IMR-90 (cell line): ENCODE data around the gene ASIC2.
"Not testable (repeated sequence)": the region's sequence is repeated elsewhere in the genome, so short reads cannot be mapped to it uniquely, and the experiment has no call there.

Experiments used
- BHLHE40 ChIP-seq: fragments of 150-350 bp; IDR thresholded peaks from 2 replicates; pipeline ENCODE4 v1.6.1; 2016; ENCODE audit warnings: mild to moderate bottlenecking, low read depth, low read length
- POLR2A ChIP-seq: IDR thresholded peaks from 2 replicates; pipeline ENCODE4 v1.6.1; 2012; ENCODE audit warnings: mild to moderate bottlenecking, low read depth, low read length
- RCOR1 ChIP-seq: IDR thresholded peaks from 2 replicates; pipeline ENCODE4 v1.6.1; 2012; ENCODE audit warnings: mild to moderate bottlenecking, low read length, improper control_type of control experiment; ENCODE audit not compliant: insufficient replicate concordance
- RFX5 ChIP-seq: IDR thresholded peaks from 2 replicates; pipeline ENCODE4 v1.8.0; 2012; ENCODE audit warnings: low read depth, mild to moderate bottlenecking, low read length, moderate library complexity
- SMC3 ChIP-seq: fragments of 150-350 bp; IDR thresholded peaks from 2 replicates; pipeline ENCODE4 v1.6.1; 2016; ENCODE audit warnings: low read depth, mild to moderate bottlenecking, antibody characterized with exemption, low read length, moderate library complexity
- TF ChIP-seq, protein P1 (sequence below): conservative IDR thresholded peaks from 2 replicates; pipeline ENCODE4 v1.5.1; 2012; ENCODE audit warnings: mild to moderate bottlenecking, low read depth, low read length, improper control_type of control experiment

DNA sequence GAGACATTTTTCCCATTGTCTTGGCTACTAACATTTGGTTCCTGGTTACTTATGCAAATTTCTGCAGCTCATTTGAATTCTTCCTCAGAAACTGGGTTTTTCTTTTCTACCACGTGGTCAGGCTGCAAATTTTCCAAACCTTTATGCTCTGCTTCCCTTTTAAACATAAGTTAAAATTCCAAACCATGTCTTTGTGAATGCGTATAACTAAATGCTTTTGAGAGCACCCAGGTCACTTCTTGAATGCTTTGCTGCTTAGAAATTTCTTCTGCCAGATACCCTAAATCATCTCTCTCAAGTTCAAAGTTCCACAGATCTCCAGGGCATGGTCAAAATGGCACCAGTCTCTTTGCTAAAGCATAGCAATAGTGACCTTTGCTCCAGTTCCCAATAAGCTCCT is 305.2 kb downstream of the ASIC2 start:
- TF ChIP-seq, protein P1, sequence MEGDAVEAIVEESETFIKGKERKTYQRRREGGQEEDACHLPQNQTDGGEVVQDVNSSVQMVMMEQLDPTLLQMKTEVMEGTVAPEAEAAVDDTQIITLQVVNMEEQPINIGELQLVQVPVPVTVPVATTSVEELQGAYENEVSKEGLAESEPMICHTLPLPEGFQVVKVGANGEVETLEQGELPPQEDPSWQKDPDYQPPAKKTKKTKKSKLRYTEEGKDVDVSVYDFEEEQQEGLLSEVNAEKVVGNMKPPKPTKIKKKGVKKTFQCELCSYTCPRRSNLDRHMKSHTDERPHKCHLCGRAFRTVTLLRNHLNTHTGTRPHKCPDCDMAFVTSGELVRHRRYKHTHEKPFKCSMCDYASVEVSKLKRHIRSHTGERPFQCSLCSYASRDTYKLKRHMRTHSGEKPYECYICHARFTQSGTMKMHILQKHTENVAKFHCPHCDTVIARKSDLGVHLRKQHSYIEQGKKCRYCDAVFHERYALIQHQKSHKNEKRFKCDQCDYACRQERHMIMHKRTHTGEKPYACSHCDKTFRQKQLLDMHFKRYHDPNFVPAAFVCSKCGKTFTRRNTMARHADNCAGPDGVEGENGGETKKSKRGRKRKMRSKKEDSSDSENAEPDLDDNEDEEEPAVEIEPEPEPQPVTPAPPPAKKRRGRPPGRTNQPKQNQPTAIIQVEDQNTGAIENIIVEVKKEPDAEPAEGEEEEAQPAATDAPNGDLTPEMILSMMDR: not testable (repeated sequence)
- TF ChIP-seq BHLHE40, SMC3, RFX5, POLR2A, RCOR1: not testable (repeated sequence)
